ENCODE measurements around the gene OSBPL1A.

OSBPL1A gene

DNA sequence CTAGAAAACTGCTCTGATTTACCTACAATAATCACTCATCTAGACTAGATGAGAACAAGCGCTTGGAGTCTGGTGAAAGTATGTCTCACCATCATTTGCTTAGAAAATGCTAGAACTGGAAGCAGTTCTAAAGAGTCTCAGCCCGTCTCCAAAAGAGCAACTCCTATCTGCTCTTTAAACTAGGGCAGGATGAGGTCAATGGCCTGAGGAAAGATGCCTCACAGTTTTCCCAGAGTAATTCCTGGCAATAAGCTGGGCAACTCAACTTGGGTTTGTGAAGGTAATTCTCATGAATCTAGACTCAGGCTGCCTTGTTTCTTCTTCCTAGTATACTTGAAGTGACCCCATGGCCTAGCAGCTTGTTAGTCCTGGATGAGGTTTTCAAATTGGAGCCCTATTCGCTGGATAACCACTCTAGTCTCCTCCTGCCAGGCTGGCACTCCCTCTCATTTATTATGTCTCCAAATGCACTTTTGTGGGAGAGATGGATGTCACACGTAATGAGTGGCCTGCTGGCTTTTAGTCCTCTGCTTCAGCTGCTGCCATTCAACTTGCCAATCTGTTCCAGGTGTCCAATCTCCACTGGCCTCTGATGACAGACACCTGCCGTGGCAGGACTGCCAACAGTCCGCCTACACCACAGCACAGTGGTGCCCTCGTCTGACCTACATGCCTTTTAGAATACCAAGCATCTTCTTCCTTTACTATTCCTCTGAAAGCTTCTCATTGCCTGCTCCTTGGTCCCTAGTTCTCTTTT lies 177.9 kb downstream of the OSBPL1A start:
- DNase-seq (ENCODE audit: low spot score): no peak

DNA sequence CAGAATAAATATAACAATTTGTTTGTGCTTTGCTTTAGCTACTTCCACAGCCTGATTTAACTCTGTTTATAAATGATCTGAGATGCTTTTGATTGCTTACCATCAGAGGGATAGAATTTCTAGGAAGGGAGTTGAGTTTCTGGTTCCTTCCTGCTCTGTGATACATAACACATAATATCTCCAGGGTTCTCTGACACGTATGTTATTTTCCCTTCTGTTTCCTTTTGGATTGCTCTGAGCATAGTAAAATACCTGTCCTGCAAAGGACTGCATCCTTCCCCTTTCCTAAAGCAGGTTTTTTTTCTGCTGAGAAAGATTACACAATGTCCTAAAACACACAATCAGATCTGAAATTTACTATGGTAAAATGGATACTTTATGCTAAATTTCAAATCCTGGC lies 182.7 kb downstream of the OSBPL1A start:
- DNase-seq (ENCODE audit: low spot score): no peak

- no peak for DNase-seq (ENCODE audit: low spot score)
These were observed 183.5 kb downstream of the OSBPL1A start for GRCh38 chr18:24214144-24214543.

GRCh38 chr18:24212939-24213338 lies 184.7 kb downstream of the OSBPL1A start:
- peak; percentile 87 for DNase-seq (ENCODE audit: low spot score)

- peak; percentile 44 for DNase-seq (ENCODE audit: low spot score)
These were observed 188.1 kb downstream of the OSBPL1A start for GRCh38 chr18:24209558-24209957.

DNA sequence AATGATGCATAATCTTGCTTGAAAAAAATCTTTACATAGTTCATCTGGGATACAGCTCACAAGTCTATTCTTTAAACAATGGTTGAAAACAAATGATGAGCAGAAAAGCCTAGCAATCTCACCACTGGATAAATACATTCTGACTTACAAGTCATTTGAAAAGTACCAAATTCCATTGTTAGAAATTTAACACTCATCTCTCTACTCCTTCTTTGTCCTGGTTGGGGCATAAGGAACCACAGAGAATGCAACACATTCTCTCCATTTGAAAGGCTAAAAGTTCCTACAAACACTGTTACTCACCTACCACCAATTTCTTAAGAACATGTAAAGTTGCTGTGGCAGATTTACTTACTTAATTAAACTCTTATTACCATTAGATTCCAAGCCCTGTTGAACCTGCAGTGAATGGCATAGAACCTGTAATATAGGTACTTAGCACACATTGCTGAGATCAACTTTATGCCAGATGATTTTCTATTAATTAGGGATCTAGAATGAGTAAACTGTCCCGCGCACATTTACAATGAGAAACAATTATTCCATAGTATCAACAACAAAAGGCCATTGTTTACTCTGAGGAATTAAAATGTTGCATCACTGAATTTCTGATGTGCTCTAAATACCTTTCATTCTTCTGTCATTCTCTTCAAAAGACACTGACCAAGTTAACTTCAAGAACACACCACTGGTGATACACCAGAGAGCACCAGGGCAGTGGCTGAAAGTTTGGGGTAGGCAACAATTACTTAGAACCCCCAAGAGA lies 189.2 kb downstream of the OSBPL1A start:
- no peak for DNase-seq (ENCODE audit: low spot score)

GRCh38 chr18:24204904-24205303 lies 192.7 kb downstream of the OSBPL1A start:
- DNase-seq (ENCODE audit: low spot score): no peak

- DNase-seq (ENCODE audit: low spot score): no peak
These were observed 195.6 kb downstream of the OSBPL1A start for GRCh38 chr18:24201699-24202687.

DNA sequence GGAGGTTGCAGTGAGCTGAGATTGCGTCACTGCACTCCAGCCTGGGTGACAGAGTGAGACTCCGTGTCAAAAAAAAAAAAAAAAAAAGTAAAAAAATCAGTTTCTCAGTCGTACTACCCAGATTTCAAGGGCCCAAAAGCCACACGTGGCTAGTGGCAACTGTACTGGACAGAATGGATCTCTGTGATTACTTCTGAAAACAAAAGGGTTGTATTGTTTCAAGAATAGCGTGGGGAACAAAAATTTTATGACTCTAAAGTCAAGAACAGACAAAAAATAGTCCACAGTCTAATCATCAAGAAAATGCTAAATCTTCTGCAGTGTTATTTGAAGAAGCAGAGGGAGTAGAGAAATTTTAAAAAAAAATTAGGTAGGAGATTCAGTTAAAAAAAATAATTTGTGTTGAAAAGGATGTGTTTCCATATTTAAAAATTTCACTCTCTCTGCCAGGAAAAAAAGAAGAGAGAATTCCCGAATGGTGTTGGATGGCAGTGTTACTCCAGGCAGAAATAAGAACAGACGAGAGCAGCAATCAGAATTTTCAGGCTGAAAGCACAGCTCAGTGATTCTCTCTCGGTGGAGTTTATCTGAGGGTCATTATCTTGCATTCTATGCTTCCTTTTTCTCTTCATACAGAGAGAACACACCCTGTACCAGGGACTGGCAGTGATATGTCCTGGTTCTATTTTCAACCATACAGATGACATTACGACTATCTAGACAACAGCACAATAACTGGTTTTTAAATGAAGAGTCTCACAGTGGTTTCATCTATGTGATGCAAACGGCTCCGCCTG lies 196.9 kb downstream of the OSBPL1A start:
- no peak for DNase-seq (ENCODE audit: low spot score)

GRCh38 chr18:24199372-24199962 lies 198.2 kb downstream of the OSBPL1A start:
- no peak for DNase-seq (ENCODE audit: low spot score)

DNA sequence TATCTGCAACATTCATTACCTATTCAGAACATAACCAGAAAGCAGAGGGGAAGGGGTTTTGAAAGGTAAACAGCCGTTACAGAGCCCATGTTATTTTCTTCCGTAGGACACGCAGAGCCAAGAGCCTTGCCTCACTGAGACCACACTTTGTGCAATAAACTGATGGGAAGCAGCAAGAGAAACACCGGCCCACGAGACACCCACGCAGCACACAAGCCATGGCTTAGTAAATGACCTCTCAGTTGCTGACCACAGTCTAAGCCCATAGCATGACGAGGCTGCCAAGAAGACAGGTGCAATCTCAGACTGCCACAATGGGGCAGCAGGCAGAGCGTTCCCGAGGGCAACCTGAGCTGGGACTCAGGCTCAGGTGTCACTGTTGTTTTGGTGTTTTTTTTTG lies 199.2 kb downstream of the OSBPL1A start:
- no peak for DNase-seq (ENCODE audit: low spot score)

DNA sequence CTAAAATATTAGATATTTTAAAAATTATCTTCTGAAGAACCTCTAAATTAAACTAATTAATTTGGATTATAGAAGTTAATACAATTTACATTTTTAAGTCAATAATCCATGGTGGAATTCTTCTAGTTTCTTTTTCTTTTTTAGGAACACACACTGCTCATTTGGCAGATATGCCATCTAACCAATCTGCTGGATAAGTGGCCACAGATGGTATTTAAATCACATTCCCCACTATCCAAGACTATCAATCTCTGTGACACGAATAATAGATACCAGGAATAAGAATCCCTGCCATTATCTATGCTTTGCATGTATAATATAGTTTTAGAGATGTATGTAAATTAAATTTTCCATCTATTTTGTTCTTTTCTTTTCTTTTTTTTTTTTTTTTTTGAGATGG lies 200.2 kb downstream of the OSBPL1A start:
- no peak for DNase-seq (ENCODE audit: low spot score)

DNA sequence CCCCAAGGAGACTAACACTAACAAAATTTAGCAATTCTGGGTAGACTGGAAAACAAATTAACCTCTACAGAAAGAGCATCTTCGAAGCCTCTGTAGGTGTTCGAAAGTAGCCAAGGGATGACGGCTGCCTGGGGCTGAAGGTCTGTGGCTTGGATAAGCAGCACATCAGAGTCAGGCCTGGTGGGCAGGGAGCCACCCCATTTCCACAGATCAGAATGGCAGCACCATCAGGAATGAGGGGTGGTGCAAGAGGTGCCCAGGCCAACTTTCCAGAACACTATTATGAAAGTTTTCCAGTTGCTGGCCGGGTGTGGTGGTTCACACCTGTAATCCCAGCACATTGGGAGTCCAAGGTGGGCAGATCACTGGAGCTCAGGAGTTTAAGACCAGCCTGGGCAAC lies 200.9 kb downstream of the OSBPL1A start:
- DNase-seq (ENCODE audit: low spot score): no peak

DNA sequence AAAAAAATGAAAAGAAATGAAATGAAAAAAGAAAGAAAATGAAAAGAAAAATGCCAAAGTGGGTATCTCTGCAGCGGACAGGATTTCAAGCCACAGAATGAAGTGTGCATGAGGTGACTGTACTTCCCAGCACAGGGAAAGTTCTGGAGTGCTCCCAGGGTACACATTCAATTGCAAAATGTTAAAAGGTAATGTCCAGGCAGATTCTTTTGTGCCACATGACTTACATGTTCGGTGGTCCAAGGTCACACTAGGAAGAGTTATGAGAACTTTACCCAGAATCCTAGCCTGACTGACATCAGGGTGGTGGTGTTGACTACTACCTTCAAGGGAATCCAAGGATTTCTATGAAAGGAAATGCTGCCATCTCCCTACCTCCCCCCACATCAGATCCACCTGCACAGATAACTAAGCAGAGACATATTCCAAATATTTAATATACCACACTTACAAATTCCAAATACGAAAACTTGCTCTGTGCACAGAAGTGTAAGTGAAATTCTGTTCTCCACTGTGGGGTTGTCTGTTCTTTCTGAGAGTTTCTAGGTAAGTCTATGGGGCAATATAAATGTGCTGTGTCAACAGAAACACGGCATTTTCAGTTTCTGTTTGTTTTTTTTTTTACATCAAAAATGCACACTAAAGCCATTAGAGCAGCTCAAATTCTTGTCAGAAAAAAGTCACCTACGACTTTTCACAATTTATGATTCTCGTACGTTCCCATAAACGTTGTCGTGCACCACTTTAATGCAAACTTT lies 202.1 kb downstream of the OSBPL1A start:
- no peak for DNase-seq (ENCODE audit: low spot score)

- no peak for DNase-seq (ENCODE audit: low spot score)
These were observed 207.0 kb downstream of the OSBPL1A start for GRCh38 chr18:24190590-24190989.

- DNase-seq (ENCODE audit: low spot score): no peak
These were observed 207.8 kb downstream of the OSBPL1A start for GRCh38 chr18:24189664-24190346.

DNA sequence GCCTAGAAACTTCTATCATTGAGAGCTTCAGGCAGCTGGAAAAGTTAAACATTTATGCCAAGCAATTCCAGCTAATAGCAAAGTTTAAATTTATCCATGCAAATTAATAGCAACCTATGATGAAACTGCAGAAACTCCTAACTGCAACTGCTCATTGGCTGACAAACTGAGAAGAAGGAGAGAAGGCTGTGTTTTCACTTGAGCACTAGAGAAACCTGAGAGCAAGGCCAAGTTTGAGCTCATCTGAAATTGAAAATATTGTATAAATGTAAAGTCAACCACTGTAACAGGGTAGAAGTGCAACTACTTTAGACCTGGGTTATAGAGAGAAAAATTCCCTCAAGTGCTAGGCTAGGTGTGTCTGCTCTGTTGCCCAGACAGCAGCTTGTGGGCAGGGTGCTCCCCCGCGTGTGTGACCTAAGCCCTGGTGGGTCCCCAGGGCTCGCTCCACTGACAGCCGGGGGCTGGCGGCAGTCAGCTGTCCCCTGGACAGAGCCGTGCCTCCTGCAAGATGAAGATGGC lies 208.6 kb downstream of the OSBPL1A start:
- no peak for DNase-seq (ENCODE audit: low spot score)

DNA sequence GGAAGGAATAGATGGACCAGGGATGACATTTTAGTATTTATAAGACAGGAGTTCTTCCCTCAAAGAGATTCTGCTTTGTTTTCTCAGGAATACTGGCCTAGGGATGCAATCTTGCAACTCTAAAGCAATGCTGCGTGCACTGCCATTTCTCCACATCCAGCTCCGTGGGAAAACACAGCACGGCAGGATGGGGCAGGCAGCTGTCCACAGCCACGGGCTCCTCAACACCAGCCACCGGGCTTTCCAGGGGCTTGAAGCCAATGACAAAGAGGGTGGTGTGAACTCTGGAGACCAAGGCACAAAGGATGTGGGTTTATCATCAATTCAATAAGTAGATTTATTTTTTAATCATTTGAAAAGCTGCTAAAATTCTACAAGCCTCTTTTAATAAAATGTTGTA lies 209.5 kb downstream of the OSBPL1A start:
- no peak for DNase-seq (ENCODE audit: low spot score)

DNA sequence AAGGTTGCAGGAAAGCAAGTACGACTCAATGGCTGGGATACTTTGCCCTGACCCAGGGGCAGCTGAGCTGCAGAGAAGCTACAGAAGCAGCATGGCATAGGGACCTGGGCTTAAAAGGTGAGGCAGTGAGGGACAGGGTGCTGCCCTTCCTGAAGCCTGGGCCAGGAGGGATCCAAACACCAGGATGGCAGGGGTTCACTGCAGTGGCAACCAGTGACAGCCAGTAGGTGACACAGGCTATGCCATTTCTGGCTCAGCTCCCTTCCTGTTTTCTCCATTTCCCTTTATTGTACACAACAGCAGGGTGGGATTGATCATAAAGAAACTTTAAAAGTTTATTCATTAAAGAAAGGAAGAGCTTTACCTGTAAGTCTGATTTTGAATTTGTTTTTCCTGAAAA lies 209.9 kb downstream of the OSBPL1A start:
- DNase-seq (ENCODE audit: low spot score): no peak

- no peak for DNase-seq (ENCODE audit: low spot score)
These were observed 210.6 kb downstream of the OSBPL1A start for GRCh38 chr18:24187049-24187448.
